NCI-H1930 (cell line): ENCODE data around the gene ERGIC1.
A peak's percentile ranks its signal among the peaks of the same experiment; 100 is the strongest.

ENCODE experiments used
- DNase-seq, 2 experiments: peaks; one replicate each; lab custom pipeline; 2025; lab: John Stamatoyannopoulos, UW

ERGIC1 gene

GRCh38 chr5:172983542-172984243 lies 149.6 kb downstream of the ERGIC1 start, which contains the start of gene ATP6V0E1:
ATP6V0E1 (plus strand) TSS chr5:172983771; CDS start chr5:172983861, 90 bp downstream.
- DNase-seq: peak; percentile 67 to 69

- DNase-seq: peak; percentile 15 to 19
Measured at GRCh38 chr5:172984244-172984953, 150.3 kb downstream of the ERGIC1 start.

GRCh38 chr5:172985596-172985995 lies 151.5 kb downstream of the ERGIC1 start:
- no peak for DNase-seq

DNA sequence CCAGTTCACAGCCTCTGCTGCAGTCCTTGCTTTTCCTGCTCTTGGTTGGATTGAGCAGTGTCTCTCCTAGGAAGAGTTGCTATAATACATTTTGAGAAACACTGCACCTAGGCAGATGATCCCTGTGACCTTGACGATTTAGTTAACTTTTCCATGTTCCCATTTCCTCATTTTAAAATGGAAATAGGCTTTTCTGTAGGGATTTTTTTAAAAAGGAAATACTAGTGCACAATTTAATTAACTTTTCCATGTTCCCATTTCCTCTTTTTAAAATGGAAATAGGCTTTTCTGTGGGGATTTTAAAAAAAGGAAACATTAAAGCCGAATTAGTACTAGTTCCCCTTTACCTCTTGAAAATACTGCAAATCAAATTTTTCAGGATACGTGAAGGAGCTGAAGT lies 154.2 kb downstream of the ERGIC1 start:
- no peak for DNase-seq

GRCh38 chr5:172990776-172991175 lies 156.7 kb downstream of the ERGIC1 start:
- DNase-seq: no peak

DNA sequence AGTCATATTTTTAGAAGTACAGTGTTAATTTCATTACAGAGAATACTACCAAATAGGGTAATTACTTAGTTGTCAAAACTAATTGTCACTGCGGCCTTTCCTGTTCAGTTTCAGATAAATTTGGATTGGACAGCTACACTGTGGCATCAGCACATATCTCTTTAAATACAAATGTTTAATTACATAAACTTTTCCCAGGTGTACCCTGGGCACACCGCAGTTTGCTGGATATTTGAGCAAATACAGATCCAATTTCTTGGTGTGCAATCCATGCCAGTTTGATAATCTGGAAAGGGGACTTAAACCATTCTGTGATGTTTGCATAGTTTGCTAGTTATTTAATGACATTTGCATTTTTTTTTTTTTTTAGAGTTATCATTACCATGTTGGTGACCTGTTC lies 160.4 kb downstream of the ERGIC1 start:
- DNase-seq: no peak

DNA sequence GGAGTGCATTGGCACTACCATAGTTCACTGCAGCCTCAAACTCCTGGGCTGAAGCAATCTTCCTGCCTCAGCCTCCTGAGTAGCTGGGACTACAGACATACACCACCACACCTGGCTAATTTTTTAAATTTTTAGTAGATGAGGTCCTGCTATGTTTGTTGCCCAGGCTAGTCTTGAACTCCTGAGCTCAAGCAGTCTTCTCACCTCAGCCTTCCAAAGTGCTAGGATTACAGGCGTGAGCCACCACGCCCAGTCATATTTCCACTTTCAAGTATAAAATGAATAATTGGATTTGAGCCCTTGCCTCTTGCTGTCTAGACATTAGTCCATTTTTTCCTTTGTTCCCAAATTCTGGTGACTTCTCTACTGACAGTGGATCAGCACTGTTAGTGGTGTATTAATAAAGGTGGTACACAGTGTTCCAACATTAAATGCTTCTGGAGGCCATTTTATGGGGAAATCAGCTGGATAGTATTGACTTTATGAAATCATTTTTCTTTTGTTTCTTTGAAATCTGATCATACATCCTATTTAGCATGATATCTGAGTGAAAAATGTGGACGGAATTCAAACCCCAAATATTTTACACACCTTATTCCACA lies 165.4 kb downstream of the ERGIC1 start:
- no peak for DNase-seq

DNA sequence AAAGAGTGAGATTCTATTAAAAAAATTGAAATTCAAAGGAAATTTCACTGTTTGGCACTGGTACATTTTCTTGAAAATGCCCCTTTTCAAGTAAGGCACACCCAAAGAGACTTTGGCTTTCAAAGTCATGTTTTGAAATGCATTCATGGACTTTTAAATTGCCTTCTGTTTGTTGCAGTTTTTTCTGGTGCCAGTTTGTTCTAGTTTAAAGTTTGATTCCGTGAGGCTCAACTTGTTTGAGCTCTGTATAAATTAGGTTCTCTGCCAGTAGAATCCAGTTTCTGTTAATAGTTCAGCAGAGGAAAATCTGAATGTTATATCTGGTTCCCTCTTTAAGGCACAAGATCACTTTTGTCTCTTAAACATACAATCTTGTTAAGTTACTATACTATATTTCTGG lies 165.9 kb downstream of the ERGIC1 start:
- no peak for DNase-seq

DNA sequence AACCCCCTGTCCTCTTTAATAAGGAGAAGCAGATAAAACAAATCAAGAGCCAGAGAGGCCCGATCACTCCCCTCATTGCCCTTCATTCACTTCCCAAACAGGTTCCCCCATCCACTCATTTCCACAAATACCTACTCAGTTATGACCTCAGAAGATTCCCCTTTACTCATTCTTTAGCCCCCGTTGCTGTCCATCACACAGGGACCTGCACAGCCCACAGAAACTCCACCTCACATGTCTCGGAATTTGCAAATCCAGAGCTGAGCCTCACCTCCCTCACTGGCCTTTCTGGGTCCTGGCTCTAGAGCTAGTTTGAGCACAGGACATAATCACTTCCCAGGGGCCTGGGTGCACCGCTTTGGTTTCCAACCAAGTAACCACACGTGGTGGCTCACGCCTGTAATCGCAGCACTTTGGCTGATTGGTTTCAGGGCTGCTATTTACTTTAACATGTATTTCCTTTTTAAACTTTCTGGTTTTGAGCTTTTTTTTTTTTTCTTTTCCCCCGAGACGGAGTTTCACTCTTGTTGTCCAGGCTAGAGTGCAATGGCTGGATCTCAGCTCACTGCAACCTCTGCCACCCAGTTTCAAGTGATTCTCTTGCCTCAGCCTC lies 167.3 kb downstream of the ERGIC1 start:
- DNase-seq: no peak
